NT2/D1 (cell line): Measurements from ENCODE around the gene FBXL7.

Experiments
- DNase-seq: peaks from one replicate; pipeline ENCODE4 v3.0.0-alpha.2; 2011; ENCODE audit warnings: low read depth, low spot score
- H3K27me3 ChIP-seq: 2 replicates; pipeline ENCODE4 v1.6.0; 2011; ENCODE audit warnings: mild to moderate bottlenecking; ENCODE audit not compliant: insufficient read length, insufficient read depth
- H3K36me3 ChIP-seq: 2 replicates; pipeline ENCODE4 v1.6.1; 2011; ENCODE audit warnings: mild to moderate bottlenecking, low read length, mixed read lengths; ENCODE audit not compliant: insufficient read depth, insufficient read length
- H3K4me1 ChIP-seq: 2 replicates; pipeline ENCODE4 v1.5.1; 2011; ENCODE audit not compliant: insufficient read depth, insufficient read length
- H3K4me3 ChIP-seq: 2 replicates; pipeline ENCODE4 v1.5.1; 2011; ENCODE audit warnings: low read depth; ENCODE audit not compliant: insufficient read length
- H3K9ac ChIP-seq: 2 replicates; pipeline ENCODE4 v1.6.0; 2011; ENCODE audit warnings: low read depth; ENCODE audit not compliant: insufficient read length
- H3K9me3 ChIP-seq: 2 replicates; pipeline ENCODE4 v1.5.1; 2011; ENCODE audit warnings: mild to moderate bottlenecking, low read length; ENCODE audit not compliant: insufficient read depth
- SUZ12 ChIP-seq: IDR thresholded peaks from 2 replicates; pipeline ENCODE4 v1.6.1; 2011; ENCODE audit not compliant: insufficient read length, insufficient read depth; ENCODE audit errors: extremely low read depth
- YY1 ChIP-seq: IDR thresholded peaks from 2 replicates; pipeline ENCODE4 v1.6.1; 2011; ENCODE audit not compliant: insufficient read length, insufficient read depth
- ZNF274 ChIP-seq: IDR thresholded peaks from 2 replicates; pipeline ENCODE4 v1.6.1; 2011; ENCODE audit warnings: mild to moderate bottlenecking, low read depth, low read length

The FBXL7 gene

DNA sequence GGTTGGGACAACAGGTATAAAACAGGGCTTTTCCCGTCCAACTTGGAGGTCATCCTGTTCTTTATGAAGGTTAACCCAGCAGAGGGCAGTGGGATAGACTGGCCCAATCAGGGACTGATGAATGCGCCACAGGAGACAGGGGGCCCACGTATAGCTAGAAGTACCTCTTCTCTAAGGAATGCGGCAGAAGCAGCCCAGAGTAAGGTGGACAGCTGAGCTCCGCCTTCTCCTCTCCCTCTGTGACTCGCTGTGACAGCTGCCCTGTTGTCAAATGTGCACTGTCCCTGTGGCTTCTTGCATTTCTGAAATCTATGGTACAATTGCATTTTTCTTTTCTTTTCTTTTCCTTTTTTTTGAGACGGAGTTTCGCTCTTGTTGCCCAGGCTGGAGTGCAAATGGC lies 306.6 kb downstream of the FBXL7 start:
- no peak overlapping the region for H3K4me3 ChIP-seq
- H3K4me1 ChIP-seq, result no peaks in the 10 kb centered on the region

DNA sequence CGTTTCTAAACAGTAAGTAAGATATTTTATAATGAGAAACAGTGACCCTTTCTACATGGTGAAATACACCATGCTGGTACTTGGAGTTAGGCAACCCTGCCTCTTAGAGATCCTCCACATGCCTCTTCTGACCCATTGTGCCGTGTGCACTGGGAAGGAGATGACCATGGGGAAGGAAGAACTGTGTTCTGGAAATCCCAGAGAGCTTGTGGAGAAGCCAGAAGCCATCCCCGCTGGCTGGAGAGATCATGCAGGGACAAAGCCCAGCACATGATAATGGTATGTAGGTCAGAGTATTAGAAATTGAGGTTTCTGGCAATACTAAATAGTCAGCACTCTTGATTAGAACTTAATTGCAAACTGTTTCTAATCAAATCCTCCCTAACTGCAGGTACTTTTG lies 307.3 kb downstream of the FBXL7 start:
- DNase-seq, result no peak
- Histone ChIP-seq H3K27me3 (no peaks in the 10 kb centered on the region), H3K9me3 (peaks cover 12% of the 10 kb centered on the region; the same call in 1 of the 2 replicates), H3K4me3 (no peak overlapping the region), H3K9ac (no peak overlapping the region), H3K4me1 (no peaks in the 10 kb centered on the region), H3K36me3 (no peaks in the 10 kb centered on the region)
- no peak for TF ChIP-seq ZNF274
- no peak for TF ChIP-seq SUZ12
- TF ChIP-seq YY1, result no peak

More for the DNA sequence above, 306.6 kb downstream of the FBXL7 start:
- H3K9ac ChIP-seq, result no peak overlapping the region
- no peak for DNase-seq
- TF ChIP-seq ZNF274, result no peak
- TF ChIP-seq YY1, result no peak
- TF ChIP-seq SUZ12, result no peak
- H3K36me3 ChIP-seq, result no peaks in the 10 kb centered on the region
- peaks cover 12% of the 10 kb centered on the region; the same call in 1 of the 2 replicates for H3K9me3 ChIP-seq
- H3K27me3 ChIP-seq, result no peaks in the 10 kb centered on the region

DNA sequence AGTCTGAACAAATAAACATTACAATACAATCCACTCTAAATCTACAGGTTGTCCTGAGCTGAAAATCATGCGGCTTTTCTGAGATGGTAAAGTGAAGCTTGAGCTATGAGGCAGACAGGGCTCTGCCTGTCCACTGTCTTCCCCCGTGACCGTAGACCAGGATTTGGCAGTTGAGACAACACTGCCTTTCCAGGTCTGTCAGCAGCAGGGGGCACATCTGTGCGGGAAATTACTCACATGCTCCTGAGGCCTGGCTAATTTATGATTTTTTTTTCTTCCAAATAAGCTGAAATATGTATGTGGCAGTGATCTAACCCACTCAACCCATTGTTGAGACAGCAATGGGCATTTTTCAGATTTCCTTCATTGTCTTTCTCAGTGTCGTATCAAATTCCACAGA lies 307.9 kb downstream of the FBXL7 start:
- no peak for DNase-seq
- no peaks in the 10 kb centered on the region for H3K36me3 ChIP-seq

DNA sequence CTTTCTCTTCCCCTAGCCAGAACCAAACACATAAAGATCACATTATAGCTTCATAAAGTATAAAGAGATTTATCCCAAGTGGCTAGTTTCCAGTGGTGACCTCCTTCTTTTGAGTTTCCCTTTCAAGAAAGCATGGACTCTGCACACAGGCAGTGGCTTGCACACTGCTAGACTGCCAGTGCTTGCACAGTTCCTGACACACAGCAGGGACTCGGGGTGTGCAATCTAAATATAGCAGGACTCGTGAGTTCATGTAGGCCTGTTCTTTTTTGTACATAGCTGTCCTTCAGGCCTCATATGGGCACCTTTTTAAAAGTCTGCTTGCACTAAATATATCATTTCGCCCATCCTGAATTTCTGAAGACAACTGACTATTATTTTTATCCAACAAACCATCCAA lies 308.6 kb downstream of the FBXL7 start:
- TF ChIP-seq YY1 (no peak), SUZ12 (no peak), ZNF274 (no peak)
- H3K4me3 ChIP-seq, result no peak overlapping the region
- H3K9ac ChIP-seq, result no peak overlapping the region
- no peak for DNase-seq
- H3K27me3 ChIP-seq, result no peaks in the 10 kb centered on the region
- H3K9me3 ChIP-seq, result peaks cover 12% of the 10 kb centered on the region; the same call in 1 of the 2 replicates
- H3K4me1 ChIP-seq, result no peaks in the 10 kb centered on the region
- H3K36me3 ChIP-seq, result no peaks in the 10 kb centered on the region

More for the DNA sequence above, 307.9 kb downstream of the FBXL7 start:
- no peak for TF ChIP-seq ZNF274
- TF ChIP-seq SUZ12, result no peak
- no peak for TF ChIP-seq YY1
- Histone ChIP-seq H3K9me3 (peaks cover 12% of the 10 kb centered on the region; the same call in 1 of the 2 replicates), H3K4me1 (no peaks in the 10 kb centered on the region), H3K27me3 (no peaks in the 10 kb centered on the region), H3K4me3 (no peak overlapping the region), H3K9ac (no peak overlapping the region)

DNA sequence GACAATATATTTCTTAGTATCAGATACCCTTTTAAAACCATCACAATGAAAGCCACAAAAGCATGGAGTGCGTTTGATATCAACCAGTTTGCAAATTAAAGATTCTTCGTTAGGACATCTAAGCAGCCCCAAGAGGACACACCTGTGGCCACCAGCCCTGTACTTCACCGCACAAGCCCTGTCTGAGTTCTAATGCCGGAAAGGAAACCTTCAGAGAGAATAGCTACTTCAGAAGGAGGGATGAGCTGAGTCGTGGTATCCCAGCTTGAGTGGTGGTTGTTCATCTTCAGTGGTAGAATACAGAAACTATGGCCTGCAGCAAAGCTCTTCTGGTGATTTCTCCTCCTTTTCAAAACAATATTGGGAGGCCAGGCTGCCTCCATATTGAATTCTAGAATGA lies 319.6 kb downstream of the FBXL7 start:
- no peak for TF ChIP-seq YY1
- TF ChIP-seq SUZ12, result no peak
- no peak for TF ChIP-seq ZNF274
- H3K4me3 ChIP-seq, result no peak overlapping the region
- H3K9ac ChIP-seq, result no peak overlapping the region
- H3K9me3 ChIP-seq, result no peaks in the 10 kb centered on the region
- H3K4me1 ChIP-seq, result no peaks in the 10 kb centered on the region
- H3K36me3 ChIP-seq, result no peaks in the 10 kb centered on the region
- no peaks in the 10 kb centered on the region for H3K27me3 ChIP-seq
- no peak for DNase-seq

DNA sequence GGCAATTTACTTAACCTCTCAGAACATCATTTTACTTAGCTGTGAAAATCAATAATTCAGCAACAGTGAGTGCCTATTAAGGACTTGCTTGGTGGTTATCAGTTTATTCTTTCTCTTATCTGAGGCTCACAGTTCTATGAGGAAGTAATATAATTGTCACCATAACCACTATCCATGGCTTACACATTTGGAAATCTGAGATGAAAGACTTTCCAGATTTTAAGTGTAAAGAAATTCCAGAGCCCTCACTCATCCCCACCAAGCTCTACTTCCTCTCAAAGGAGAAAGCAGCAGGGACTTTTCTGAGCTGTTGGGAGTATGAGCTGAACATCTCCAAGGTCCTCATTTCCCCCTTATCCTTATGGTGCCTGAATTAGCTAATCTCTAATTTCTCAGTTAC lies 321.5 kb downstream of the FBXL7 start:
- TF ChIP-seq YY1 (no peak), SUZ12 (no peak), ZNF274 (no peak)

DNA sequence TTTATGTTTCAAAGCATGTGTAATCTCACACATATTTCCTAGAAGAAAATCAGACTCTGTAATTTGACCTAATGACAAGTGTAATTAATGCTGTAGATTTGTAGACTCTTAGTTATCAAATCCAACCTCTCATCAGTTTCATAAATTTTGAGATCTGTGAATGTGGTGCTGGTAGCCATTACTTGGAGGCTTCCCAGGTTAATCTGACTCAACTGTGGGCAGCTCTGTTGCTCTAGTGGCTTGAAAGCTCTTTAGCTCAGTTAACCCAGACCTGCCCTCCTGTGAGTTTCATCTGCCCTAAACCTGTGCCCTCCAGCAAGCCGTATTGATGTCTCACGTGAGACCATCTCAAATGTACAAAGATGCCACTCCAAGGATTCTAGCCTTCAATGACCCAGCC lies 323.4 kb downstream of the FBXL7 start:
- Histone ChIP-seq H3K27me3 (no peaks in the 10 kb centered on the region), H3K36me3 (no peaks in the 10 kb centered on the region), H3K4me1 (no peaks in the 10 kb centered on the region), H3K9me3 (no peaks in the 10 kb centered on the region), H3K9ac (no peak overlapping the region), H3K4me3 (no peak overlapping the region)
- no peak for DNase-seq
- TF ChIP-seq SUZ12, result no peak
- no peak for TF ChIP-seq YY1
- TF ChIP-seq ZNF274, result no peak

More for the DNA sequence above, 321.5 kb downstream of the FBXL7 start:
- Histone ChIP-seq H3K9ac (no peak overlapping the region), H3K9me3 (no peaks in the 10 kb centered on the region), H3K4me3 (no peak overlapping the region), H3K27me3 (no peaks in the 10 kb centered on the region), H3K36me3 (no peaks in the 10 kb centered on the region), H3K4me1 (no peaks in the 10 kb centered on the region)
- no peak for DNase-seq

DNA sequence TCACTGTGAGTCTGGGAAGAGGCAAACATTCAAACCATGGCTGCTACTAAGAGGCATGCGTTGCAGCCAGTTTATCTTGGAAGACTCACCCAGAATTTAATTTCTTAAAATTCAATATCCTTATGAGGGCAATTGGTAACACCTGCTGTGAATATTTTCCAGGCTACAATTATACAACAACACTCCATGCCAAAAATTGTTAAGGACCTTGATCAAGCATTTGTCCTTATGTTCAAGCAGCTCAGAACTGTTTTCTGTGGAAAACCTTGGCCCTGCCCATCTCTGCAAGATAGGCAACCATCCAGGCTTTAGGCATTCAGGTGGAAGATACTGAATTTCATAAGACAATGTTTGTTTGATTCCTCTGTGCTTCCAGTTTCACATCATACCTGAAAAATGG lies 327.8 kb downstream of the FBXL7 start:
- Histone ChIP-seq H3K27me3 (no peaks in the 10 kb centered on the region), H3K4me3 (no peak overlapping the region), H3K9ac (no peak overlapping the region), H3K4me1 (no peaks in the 10 kb centered on the region), H3K36me3 (no peaks in the 10 kb centered on the region), H3K9me3 (no peaks in the 10 kb centered on the region)
- no peak for TF ChIP-seq YY1
- no peak for TF ChIP-seq SUZ12
- TF ChIP-seq ZNF274, result no peak
- DNase-seq, result no peak
